Measurements from ENCODE around the gene NEDD4.

DNA sequence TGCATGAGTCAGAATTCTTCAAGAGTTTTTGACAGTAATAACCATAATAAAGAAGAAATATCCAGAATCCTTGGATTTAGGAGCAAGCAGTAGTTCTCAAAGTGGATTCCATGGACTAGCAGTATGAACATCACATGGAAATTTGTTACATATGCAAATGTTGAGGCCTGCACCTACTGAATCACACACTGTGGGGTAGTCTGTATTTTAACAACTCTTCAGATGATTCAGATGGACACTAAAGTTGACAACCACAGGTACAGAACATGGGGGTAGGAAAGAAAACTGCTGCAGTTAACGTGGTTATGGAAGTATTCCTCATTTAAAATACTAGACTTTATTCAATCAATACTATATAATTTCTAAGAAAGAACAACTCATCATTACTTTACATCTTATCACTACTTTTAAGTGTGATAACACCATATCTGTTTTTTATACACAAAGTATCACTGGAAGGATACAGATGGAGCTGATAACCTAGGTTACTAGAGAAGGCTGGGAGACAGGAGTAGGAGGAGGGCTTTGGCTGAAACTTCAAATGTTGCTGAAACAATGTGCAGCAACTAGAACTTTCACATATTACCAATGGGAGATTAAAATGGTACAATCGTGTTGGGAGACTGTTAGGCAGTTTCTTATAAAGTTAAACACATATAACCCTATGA, 11.7 kb downstream of the NEDD4 start:
- TF ChIP-seq, protein P1, sequence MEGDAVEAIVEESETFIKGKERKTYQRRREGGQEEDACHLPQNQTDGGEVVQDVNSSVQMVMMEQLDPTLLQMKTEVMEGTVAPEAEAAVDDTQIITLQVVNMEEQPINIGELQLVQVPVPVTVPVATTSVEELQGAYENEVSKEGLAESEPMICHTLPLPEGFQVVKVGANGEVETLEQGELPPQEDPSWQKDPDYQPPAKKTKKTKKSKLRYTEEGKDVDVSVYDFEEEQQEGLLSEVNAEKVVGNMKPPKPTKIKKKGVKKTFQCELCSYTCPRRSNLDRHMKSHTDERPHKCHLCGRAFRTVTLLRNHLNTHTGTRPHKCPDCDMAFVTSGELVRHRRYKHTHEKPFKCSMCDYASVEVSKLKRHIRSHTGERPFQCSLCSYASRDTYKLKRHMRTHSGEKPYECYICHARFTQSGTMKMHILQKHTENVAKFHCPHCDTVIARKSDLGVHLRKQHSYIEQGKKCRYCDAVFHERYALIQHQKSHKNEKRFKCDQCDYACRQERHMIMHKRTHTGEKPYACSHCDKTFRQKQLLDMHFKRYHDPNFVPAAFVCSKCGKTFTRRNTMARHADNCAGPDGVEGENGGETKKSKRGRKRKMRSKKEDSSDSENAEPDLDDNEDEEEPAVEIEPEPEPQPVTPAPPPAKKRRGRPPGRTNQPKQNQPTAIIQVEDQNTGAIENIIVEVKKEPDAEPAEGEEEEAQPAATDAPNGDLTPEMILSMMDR (tag by site-specific recombination; IDR thresholded peaks at IDR 0.05): no peak
- no peak for TF ChIP-seq SP2 (tag by site-specific recombination; IDR thresholded peaks at IDR 0.05)
- TF ChIP-seq ZNF174 (tag by site-specific recombination; IDR thresholded peaks at IDR 0.05): no peak
- TF ChIP-seq, protein P2, sequence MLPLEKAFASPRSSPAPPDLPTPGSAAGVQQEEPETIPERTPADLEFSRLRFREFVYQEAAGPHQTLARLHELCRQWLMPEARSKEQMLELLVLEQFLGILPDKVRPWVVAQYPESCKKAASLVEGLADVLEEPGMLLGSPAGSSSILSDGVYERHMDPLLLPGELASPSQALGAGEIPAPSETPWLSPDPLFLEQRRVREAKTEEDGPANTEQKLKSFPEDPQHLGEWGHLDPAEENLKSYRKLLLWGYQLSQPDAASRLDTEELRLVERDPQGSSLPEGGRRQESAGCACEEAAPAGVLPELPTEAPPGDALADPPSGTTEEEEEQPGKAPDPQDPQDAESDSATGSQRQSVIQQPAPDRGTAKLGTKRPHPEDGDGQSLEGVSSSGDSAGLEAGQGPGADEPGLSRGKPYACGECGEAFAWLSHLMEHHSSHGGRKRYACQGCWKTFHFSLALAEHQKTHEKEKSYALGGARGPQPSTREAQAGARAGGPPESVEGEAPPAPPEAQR (tag by site-specific recombination; IDR thresholded peaks at IDR 0.05): no peak
- TF ChIP-seq SP7 (tag by site-specific recombination; IDR thresholded peaks at IDR 0.05): no peak
- TF ChIP-seq, protein P3, sequence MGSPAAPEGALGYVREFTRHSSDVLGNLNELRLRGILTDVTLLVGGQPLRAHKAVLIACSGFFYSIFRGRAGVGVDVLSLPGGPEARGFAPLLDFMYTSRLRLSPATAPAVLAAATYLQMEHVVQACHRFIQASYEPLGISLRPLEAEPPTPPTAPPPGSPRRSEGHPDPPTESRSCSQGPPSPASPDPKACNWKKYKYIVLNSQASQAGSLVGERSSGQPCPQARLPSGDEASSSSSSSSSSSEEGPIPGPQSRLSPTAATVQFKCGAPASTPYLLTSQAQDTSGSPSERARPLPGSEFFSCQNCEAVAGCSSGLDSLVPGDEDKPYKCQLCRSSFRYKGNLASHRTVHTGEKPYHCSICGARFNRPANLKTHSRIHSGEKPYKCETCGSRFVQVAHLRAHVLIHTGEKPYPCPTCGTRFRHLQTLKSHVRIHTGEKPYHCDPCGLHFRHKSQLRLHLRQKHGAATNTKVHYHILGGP (tag by site-specific recombination; IDR thresholded peaks at IDR 0.05): no peak
- TF ChIP-seq, protein P4, sequence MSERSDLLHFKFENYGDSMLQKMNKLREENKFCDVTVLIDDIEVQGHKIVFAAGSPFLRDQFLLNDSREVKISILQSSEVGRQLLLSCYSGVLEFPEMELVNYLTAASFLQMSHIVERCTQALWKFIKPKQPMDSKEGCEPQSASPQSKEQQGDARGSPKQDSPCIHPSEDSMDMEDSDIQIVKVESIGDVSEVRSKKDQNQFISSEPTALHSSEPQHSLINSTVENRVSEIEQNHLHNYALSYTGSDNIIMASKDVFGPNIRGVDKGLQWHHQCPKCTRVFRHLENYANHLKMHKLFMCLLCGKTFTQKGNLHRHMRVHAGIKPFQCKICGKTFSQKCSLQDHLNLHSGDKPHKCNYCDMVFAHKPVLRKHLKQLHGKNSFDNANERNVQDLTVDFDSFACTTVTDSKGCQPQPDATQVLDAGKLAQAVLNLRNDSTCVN (tag by site-specific recombination; optimal IDR thresholded peaks at IDR 0.05): no peak
- no peak for TF ChIP-seq ZNF366 (tag by site-specific recombination; conservative IDR thresholded peaks at IDR 0.05)
- TF ChIP-seq ZNF157 (tag by site-specific recombination; IDR thresholded peaks at IDR 0.05): no peak
- no peak for TF ChIP-seq YY1 (tag by site-specific recombination; IDR thresholded peaks at IDR 0.05)
- no peak for TF ChIP-seq ZNF621 (tag by site-specific recombination; IDR thresholded peaks at IDR 0.05)
- TF ChIP-seq ZNF777 (tag by site-specific recombination; IDR thresholded peaks at IDR 0.05; ENCODE audit: borderline replicate concordance): no peak
